ENCODE results near the gene PRKN. TPM values are rescaled to one million over a fixed set of nuclear protein-coding genes. Genes with fewer than 3 reads are reported as not detected.

PRKN gene
- total and polyA plus RNA-seq, 2 experiments from 2014 or later: 1.2 to 2.3 TPM

- H3K9me2 ChIP-seq (ENCODE audit: insufficient read depth): no peaks in the 10 kb centered on the region
- H3K4me2 ChIP-seq (ENCODE audit: unreplicated experiment): no peak overlapping the region
- 77 to 80% methylated on average over 10 of the region's 10 CpGs for WGBS, 2 experiments (ENCODE audit: low coverage in 1 of 2, low lambda C conversion rate in 2 of 2, missing lambda C conversion rate in 2 of 2)
- no peaks in the 10 kb centered on the region for H3F3A ChIP-seq (ENCODE audit: insufficient read depth)
- H3K9me3 ChIP-seq (ENCODE audit: low read depth): no peaks in the 10 kb centered on the region
- no peak overlapping the region for H3K9ac ChIP-seq
- TF ChIP-seq EZH2 (IDR thresholded peaks at IDR 0.05; ENCODE audit: insufficient read depth, poor library complexity, severe bottlenecking) (no peak), EZH2phosphoT487 (IDR thresholded peaks at IDR 0.05; ENCODE audit: insufficient read depth, low read depth) (no peak)
- H3K79me2 ChIP-seq (ENCODE audit: insufficient read depth): no peaks in the 10 kb centered on the region
- H3K36me3 ChIP-seq (ENCODE audit: low read depth): no peaks in the 10 kb centered on the region
- no peak overlapping the region for H2AFZ ChIP-seq
- no peaks in the 10 kb centered on the region for H3K4me1 ChIP-seq (ENCODE audit: insufficient read depth)
- no peaks in the 10 kb centered on the region for H4K20me1 ChIP-seq (ENCODE audit: insufficient read depth)
- no peaks in the 10 kb centered on the region for H3K27me3 ChIP-seq (replicated peaks; ENCODE audit: insufficient read depth)
- in situ Hi-C loops (cut with MboI): loop anchor here (25.0 kb wide), 1 partner anchor 843 kb away; no protein-coding TSS in a partner anchor
- no peak for DNase-seq
- H3K4me3 ChIP-seq: no peak overlapping the region
- H3K27ac ChIP-seq: no peak overlapping the region
Observed at GRCh38 chr6:161355696-161356095, 1371.9 kb downstream of the PRKN start.

- in situ Hi-C loops (cut with MboI): loop anchor here (25.0 kb wide), 1 partner anchor 843 kb away; no protein-coding TSS in a partner anchor
- TF ChIP-seq EZH2phosphoT487 (IDR thresholded peaks at IDR 0.05; ENCODE audit: insufficient read depth, low read depth) (no peak), EZH2 (IDR thresholded peaks at IDR 0.05; ENCODE audit: insufficient read depth, poor library complexity, severe bottlenecking) (no peak)
Observed at GRCh38 chr6:161354956-161355355, 1372.6 kb downstream of the PRKN start.

GRCh38 chr6:161354276-161354840 lies 1373.2 kb downstream of the PRKN start:
- Histone ChIP-seq H4K20me1 (ENCODE audit: insufficient read depth) (no peaks in the 10 kb centered on the region), H3K9me3 (ENCODE audit: low read depth) (no peaks in the 10 kb centered on the region), H3F3A (ENCODE audit: insufficient read depth) (no peaks in the 10 kb centered on the region), H3K4me2 (ENCODE audit: unreplicated experiment) (no peak overlapping the region), H3K27ac (no peak overlapping the region), H3K79me2 (ENCODE audit: insufficient read depth) (no peaks in the 10 kb centered on the region), H3K27me3 (replicated peaks; ENCODE audit: insufficient read depth) (no peaks in the 10 kb centered on the region), H3K9me2 (ENCODE audit: insufficient read depth) (no peaks in the 10 kb centered on the region), H2AFZ (no peak overlapping the region), H3K36me3 (ENCODE audit: low read depth) (no peaks in the 10 kb centered on the region), H3K4me3 (no peak overlapping the region), H3K9ac (no peak overlapping the region), H3K4me1 (ENCODE audit: insufficient read depth) (no peaks in the 10 kb centered on the region)
- DNase-seq: no peak
- in situ Hi-C loops (cut with MboI): loop anchor here (25.0 kb wide), 1 partner anchor 842 kb away; no protein-coding TSS in a partner anchor
- no peak for TF ChIP-seq EZH2 (IDR thresholded peaks at IDR 0.05; ENCODE audit: insufficient read depth, poor library complexity, severe bottlenecking)
- no peak for TF ChIP-seq EZH2phosphoT487 (IDR thresholded peaks at IDR 0.05; ENCODE audit: insufficient read depth, low read depth)
- 91 to 93% methylated on average over 12 of the region's 12 CpGs for WGBS, 2 experiments (ENCODE audit: low coverage in 1 of 2, low lambda C conversion rate in 2 of 2, missing lambda C conversion rate in 2 of 2)

More at GRCh38 chr6:161354956-161355355, 1372.6 kb downstream of the PRKN start:
- Histone ChIP-seq H3F3A (ENCODE audit: insufficient read depth) (no peaks in the 10 kb centered on the region), H3K4me2 (ENCODE audit: unreplicated experiment) (no peak overlapping the region), H3K9ac (no peak overlapping the region), H3K9me2 (ENCODE audit: insufficient read depth) (no peaks in the 10 kb centered on the region), H2AFZ (no peak overlapping the region), H3K27me3 (replicated peaks; ENCODE audit: insufficient read depth) (no peaks in the 10 kb centered on the region), H3K79me2 (ENCODE audit: insufficient read depth) (no peaks in the 10 kb centered on the region), H3K4me1 (ENCODE audit: insufficient read depth) (no peaks in the 10 kb centered on the region), H3K9me3 (ENCODE audit: low read depth) (no peaks in the 10 kb centered on the region), H3K27ac (no peak overlapping the region), H3K36me3 (ENCODE audit: low read depth) (no peaks in the 10 kb centered on the region), H4K20me1 (ENCODE audit: insufficient read depth) (no peaks in the 10 kb centered on the region), H3K4me3 (no peak overlapping the region)
- WGBS, 2 experiments (ENCODE audit: low coverage in 1 of 2, low lambda C conversion rate in 2 of 2, missing lambda C conversion rate in 2 of 2): 88 to 94% methylated on average over 13 of the region's 13 CpGs
- DNase-seq: no peak

GRCh38 chr6:161353208-161353613 lies 1374.4 kb downstream of the PRKN start:
- Histone ChIP-seq H3K4me3 (no peak overlapping the region), H3K36me3 (ENCODE audit: low read depth) (no peaks in the 10 kb centered on the region), H3K4me1 (ENCODE audit: insufficient read depth) (no peaks in the 10 kb centered on the region), H3K4me2 (ENCODE audit: unreplicated experiment) (no peak overlapping the region), H2AFZ (no peak overlapping the region), H3K9ac (no peak overlapping the region), H3K79me2 (ENCODE audit: insufficient read depth) (no peaks in the 10 kb centered on the region), H3K9me2 (ENCODE audit: insufficient read depth) (no peaks in the 10 kb centered on the region), H3K27me3 (replicated peaks; ENCODE audit: insufficient read depth) (no peaks in the 10 kb centered on the region), H4K20me1 (ENCODE audit: insufficient read depth) (no peaks in the 10 kb centered on the region), H3K27ac (no peak overlapping the region), H3F3A (ENCODE audit: insufficient read depth) (no peaks in the 10 kb centered on the region), H3K9me3 (ENCODE audit: low read depth) (no peaks in the 10 kb centered on the region)
- 74 to 78% methylated on average over 11 of the region's 11 CpGs for WGBS, 2 experiments (ENCODE audit: low coverage in 1 of 2, low lambda C conversion rate in 2 of 2, missing lambda C conversion rate in 2 of 2)
- in situ Hi-C loops (cut with MboI): loop anchor here (25.0 kb wide), 1 partner anchor 841 kb away; no protein-coding TSS in a partner anchor
- peak; percentile 25 for DNase-seq
- TF ChIP-seq EZH2phosphoT487 (IDR thresholded peaks at IDR 0.05; ENCODE audit: insufficient read depth, low read depth): no peak
- no peak for TF ChIP-seq EZH2 (IDR thresholded peaks at IDR 0.05; ENCODE audit: insufficient read depth, poor library complexity, severe bottlenecking)
